Measurements from ENCODE around the gene FAF2.
A peak's percentile ranks its signal among the peaks of the same experiment; 100 is the strongest.

Gene FAF2

DNA sequence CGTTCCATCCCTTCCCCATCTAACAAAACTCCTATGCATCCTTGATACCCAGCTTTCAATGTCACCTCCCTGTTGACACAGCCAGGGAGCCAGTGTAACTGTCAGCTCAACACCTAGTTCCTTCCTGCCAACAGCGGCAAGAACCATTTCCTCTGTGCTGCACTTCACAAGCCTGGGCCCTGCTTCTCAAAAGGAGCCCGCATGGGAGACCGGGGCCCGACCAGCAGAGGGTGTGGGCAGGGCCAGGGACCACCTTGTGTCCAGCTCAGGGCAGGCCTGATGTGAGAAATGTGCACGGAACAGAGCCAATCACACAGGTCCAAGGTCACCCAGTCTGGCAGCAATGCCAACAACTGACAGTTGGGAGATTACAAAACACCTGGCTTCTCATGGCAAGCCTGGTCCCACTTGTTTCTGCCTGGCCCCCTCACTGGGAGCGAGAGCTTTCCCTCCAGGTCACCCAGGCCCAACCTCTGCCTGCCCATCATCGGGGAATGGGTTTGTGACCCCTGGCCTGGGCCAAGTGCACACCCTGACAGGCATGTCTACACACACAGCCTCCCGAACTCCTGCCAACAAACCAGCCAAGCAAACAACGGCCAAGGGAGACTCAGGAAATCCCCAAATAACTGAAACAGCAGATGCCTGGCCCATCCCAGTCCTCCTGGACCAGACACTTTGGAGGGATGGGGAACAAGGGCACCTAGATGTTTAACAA lies 85.9 kb downstream of the FAF2 start:
- no peak for DNase-seq
- TF ChIP-seq, protein P1, sequence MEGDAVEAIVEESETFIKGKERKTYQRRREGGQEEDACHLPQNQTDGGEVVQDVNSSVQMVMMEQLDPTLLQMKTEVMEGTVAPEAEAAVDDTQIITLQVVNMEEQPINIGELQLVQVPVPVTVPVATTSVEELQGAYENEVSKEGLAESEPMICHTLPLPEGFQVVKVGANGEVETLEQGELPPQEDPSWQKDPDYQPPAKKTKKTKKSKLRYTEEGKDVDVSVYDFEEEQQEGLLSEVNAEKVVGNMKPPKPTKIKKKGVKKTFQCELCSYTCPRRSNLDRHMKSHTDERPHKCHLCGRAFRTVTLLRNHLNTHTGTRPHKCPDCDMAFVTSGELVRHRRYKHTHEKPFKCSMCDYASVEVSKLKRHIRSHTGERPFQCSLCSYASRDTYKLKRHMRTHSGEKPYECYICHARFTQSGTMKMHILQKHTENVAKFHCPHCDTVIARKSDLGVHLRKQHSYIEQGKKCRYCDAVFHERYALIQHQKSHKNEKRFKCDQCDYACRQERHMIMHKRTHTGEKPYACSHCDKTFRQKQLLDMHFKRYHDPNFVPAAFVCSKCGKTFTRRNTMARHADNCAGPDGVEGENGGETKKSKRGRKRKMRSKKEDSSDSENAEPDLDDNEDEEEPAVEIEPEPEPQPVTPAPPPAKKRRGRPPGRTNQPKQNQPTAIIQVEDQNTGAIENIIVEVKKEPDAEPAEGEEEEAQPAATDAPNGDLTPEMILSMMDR (IDR thresholded peaks at IDR 0.05; ENCODE audit: low read depth, low read length): peak; percentile 1; the same call in 1 of the 2 replicates
- H3K36me3 ChIP-seq: peaks cover 48% of the 10 kb centered on the region
- H3K4me1 ChIP-seq: peaks cover 47% of the 10 kb centered on the region
- no peaks in the 10 kb centered on the region for H3K9me3 ChIP-seq
- H3K4me3 ChIP-seq (ENCODE audit: low read depth, low read length): peak overlapping the region; percentile 99
- H3K27me3 ChIP-seq: no peaks in the 10 kb centered on the region

GRCh38 chr5:176534640-176535039 lies 86.5 kb downstream of the FAF2 start:
- H3K4me1 ChIP-seq: peaks cover 41% of the 10 kb centered on the region
- H3K9me3 ChIP-seq: no peaks in the 10 kb centered on the region
- H3K36me3 ChIP-seq: peaks cover 43% of the 10 kb centered on the region
- no peaks in the 10 kb centered on the region for H3K27me3 ChIP-seq
- DNase-seq: no peak
- H3K4me3 ChIP-seq (ENCODE audit: low read depth, low read length): peak overlapping the region; percentile 99
- TF ChIP-seq, protein P1 (IDR thresholded peaks at IDR 0.05; ENCODE audit: low read depth, low read length): no peak

DNA sequence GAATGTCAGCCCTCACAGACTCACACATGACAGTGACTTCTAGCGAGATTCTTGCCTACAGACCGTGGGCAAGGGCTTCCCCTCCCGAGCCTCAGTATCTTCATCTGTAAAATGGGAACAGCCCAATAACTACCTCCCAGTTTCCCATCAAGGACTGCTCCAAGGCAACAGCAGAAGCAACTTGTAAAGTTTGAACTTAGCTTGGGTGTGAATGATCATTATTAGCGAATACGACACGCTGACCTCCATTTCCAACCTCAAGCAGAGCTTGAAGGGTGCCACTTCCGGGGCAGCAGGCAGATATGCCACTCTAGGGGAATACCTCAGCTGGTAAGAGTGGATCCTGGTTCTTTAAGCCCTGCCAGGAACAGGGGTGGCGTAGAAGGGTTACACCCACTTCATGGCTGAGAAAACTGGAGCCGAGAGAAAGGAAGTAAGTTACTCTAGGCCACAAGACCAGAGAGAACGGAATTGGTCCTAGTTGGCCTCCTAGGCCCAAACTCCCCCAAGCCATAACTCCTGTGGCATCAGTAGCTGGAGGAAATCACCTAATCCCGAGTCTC lies 87.0 kb downstream of the FAF2 start:
- no peaks in the 10 kb centered on the region for H3K27me3 ChIP-seq
- peaks cover 40% of the 10 kb centered on the region for H3K36me3 ChIP-seq
- DNase-seq: no peak
- no peaks in the 10 kb centered on the region for H3K9me3 ChIP-seq
- peak overlapping the region; percentile 99 for H3K4me3 ChIP-seq (ENCODE audit: low read depth, low read length)
- peaks cover 39% of the 10 kb centered on the region for H3K4me1 ChIP-seq
- TF ChIP-seq, protein P1 (IDR thresholded peaks at IDR 0.05; ENCODE audit: low read depth, low read length): no peak

DNA sequence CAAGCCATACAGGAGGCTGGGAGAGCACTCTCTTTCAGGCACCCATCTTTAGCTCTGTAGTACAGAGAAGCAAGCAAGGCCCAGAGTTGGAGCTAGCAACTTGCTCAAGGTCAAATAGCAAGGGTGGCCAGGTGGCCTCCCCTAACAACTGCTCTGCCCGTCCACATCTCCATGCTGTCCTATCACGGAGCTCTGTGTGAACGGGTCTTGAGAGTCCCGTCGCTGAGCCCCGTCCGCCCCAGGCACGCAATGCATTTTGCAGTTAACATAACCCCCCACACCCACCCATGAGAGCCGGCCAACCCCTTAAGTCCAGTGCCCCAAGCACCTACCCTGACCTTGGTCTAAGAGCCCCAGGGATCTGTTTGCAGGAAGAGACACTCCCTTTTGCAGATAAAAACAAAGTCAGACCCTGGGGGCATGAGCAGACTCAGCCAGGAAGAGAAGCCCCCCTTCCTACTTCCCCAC lies 87.5 kb downstream of the FAF2 start:
- Histone ChIP-seq H3K27me3 (no peaks in the 10 kb centered on the region), H3K36me3 (peaks cover 36% of the 10 kb centered on the region), H3K4me1 (peaks cover 37% of the 10 kb centered on the region), H3K9me3 (no peaks in the 10 kb centered on the region), H3K4me3 (ENCODE audit: low read depth, low read length) (peak overlapping the region; percentile 99)
- DNase-seq: no peak
- TF ChIP-seq, protein P1 (IDR thresholded peaks at IDR 0.05; ENCODE audit: low read depth, low read length): no peak

GRCh38 chr5:176536132-176536901 lies 88.1 kb downstream of the FAF2 start:
- Histone ChIP-seq H3K27me3 (no peaks in the 10 kb centered on the region), H3K9me3 (no peaks in the 10 kb centered on the region), H3K4me1 (peaks cover 31% of the 10 kb centered on the region), H3K4me3 (ENCODE audit: low read depth, low read length) (peak overlapping the region; percentile 99), H3K36me3 (peaks cover 30% of the 10 kb centered on the region)
- TF ChIP-seq, protein P1 (IDR thresholded peaks at IDR 0.05; ENCODE audit: low read depth, low read length): no peak
- DNase-seq: peak; percentile 82

Data from BE2C (cell line).